ENCODE measurements around the gene NID1.

Gene NID1

DNA sequence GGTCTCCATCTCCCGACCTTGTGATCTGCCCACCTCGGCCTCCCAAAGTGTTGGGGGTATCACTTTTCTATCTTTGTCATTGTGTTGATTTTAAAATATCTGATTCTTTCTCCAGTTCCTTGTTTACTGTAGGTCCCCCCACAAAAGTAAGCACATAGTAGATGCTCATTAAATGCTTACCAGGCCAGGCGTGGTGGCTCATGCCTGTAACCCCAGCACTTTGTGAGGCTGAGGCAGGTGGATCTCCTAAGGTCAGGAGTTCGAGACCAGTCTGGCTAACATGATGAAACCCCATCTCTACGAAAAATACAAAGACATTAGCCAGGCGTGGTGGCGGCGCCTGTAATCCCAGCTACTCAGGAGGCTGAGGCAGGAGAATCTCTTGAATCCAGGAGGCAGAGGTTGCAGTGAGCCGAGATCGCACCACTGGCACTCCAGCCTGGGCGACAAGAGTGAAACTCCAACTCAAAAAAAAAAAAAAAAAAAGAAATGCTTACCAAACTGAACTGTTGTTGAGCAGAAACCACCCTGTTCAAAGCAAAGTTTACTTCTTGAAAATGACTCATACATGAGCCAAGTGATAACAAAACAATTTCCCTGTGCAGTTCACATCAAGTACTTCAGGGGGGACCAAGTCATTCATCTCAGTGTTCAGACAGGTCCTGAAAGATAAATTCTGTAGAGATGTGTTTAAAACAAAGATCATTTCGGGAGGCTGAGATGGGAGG lies 24.3 kb upstream of the NID1 start:
- TF ChIP-seq, protein P1, sequence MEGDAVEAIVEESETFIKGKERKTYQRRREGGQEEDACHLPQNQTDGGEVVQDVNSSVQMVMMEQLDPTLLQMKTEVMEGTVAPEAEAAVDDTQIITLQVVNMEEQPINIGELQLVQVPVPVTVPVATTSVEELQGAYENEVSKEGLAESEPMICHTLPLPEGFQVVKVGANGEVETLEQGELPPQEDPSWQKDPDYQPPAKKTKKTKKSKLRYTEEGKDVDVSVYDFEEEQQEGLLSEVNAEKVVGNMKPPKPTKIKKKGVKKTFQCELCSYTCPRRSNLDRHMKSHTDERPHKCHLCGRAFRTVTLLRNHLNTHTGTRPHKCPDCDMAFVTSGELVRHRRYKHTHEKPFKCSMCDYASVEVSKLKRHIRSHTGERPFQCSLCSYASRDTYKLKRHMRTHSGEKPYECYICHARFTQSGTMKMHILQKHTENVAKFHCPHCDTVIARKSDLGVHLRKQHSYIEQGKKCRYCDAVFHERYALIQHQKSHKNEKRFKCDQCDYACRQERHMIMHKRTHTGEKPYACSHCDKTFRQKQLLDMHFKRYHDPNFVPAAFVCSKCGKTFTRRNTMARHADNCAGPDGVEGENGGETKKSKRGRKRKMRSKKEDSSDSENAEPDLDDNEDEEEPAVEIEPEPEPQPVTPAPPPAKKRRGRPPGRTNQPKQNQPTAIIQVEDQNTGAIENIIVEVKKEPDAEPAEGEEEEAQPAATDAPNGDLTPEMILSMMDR (conservative IDR thresholded peaks at IDR 0.05; ENCODE audit: low read depth, low read length) = no peak
- H3K4me3 ChIP-seq (IDR thresholded peaks at IDR 0.05; ENCODE audit: insufficient read depth, low read depth, low read length) = no peak overlapping the region

DNA sequence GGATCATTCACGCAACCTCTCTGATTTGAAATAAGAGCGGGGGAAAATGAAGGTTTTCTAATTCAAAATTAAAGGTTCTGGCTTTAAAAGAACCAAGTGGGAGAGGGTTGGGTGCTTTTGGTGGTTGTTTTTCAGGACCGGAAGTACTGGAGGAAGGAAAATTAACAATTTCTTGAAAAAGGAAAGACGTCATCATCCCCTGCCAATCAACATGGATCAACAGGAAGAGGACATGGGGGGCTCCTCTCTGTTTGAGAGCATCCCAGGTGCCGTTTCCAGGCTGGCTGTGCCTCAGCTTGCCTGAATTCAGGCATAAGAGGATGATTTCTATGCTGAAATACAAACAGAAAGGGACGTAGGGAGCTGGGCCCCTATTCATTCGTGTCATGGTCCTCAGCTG lies 21.6 kb upstream of the NID1 start:
- Histone ChIP-seq H3K9ac (no peak overlapping the region), H3K27me3 (ENCODE audit: insufficient read depth, low read depth) (no peaks in the 10 kb centered on the region), H4K20me1 (ENCODE audit: insufficient read depth) (no peaks in the 10 kb centered on the region), H3K36me3 (ENCODE audit: insufficient read depth) (no peaks in the 10 kb centered on the region), H3K27ac (no peak overlapping the region), H3K4me1 (ENCODE audit: low read depth, poor library complexity, severe bottlenecking) (no peaks in the 10 kb centered on the region), H3K4me3 (IDR thresholded peaks at IDR 0.05; ENCODE audit: insufficient read depth, low read depth, low read length) (no peak overlapping the region), H2AFZ (ENCODE audit: low read depth) (no peak overlapping the region), H3K79me2 (ENCODE audit: insufficient read depth, low read depth) (no peaks in the 10 kb centered on the region), H3K4me2 (no peak overlapping the region)
- TF ChIP-seq, protein P1 (conservative IDR thresholded peaks at IDR 0.05; ENCODE audit: low read depth, low read length) = no peak

More for the DNA sequence above, 24.3 kb upstream of the NID1 start:
- Histone ChIP-seq H4K20me1 (ENCODE audit: insufficient read depth) (no peaks in the 10 kb centered on the region), H3K4me1 (ENCODE audit: low read depth, poor library complexity, severe bottlenecking) (no peaks in the 10 kb centered on the region), H3K9ac (no peak overlapping the region), H3K27ac (no peak overlapping the region), H3K36me3 (ENCODE audit: insufficient read depth) (no peaks in the 10 kb centered on the region), H3K4me2 (no peak overlapping the region), H3K27me3 (ENCODE audit: insufficient read depth, low read depth) (no peaks in the 10 kb centered on the region), H3K79me2 (ENCODE audit: insufficient read depth, low read depth) (no peaks in the 10 kb centered on the region), H2AFZ (ENCODE audit: low read depth) (no peak overlapping the region)

DNA sequence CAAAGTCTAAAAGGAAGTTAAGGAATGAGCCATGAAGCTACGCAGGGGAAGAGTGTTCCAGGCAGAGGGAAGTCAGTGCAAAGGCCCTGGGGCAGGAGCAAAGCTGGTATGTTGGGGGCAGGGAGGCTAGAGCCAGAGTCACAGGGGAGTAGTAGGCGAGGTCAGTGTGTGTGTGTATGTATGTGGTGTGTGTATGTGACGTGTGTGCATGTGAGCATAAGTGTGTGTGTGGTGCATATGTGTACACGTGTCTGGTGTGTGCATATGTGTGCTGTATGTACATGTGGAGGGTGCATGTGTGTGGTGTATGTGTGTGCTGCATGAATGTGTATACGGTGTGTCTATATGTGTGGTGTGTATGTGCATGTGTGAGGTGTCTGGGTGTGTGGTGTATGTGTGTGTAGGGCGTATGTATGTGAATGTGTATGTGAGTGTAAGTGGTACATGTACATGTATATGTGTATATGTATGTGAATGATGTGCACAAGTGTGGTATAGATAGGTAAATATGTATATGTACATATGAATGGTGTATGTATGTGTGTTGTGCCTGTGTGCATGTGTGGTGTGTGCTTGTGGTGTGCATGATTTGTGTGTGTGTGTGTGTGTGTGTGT lies 20.8 kb upstream of the NID1 start:
- no peaks in the 10 kb centered on the region for H3K36me3 ChIP-seq (ENCODE audit: insufficient read depth)
- H3K9ac ChIP-seq = no peak overlapping the region
- no peak overlapping the region for H3K27ac ChIP-seq
- no peaks in the 10 kb centered on the region for H3K27me3 ChIP-seq (ENCODE audit: insufficient read depth, low read depth)
- H3K4me2 ChIP-seq = no peak overlapping the region
- TF ChIP-seq, protein P1 (conservative IDR thresholded peaks at IDR 0.05; ENCODE audit: low read depth, low read length) = no peak
- no peaks in the 10 kb centered on the region for H4K20me1 ChIP-seq (ENCODE audit: insufficient read depth)
- no peak overlapping the region for H2AFZ ChIP-seq (ENCODE audit: low read depth)
- H3K4me1 ChIP-seq (ENCODE audit: low read depth, poor library complexity, severe bottlenecking) = no peaks in the 10 kb centered on the region
- H3K4me3 ChIP-seq (IDR thresholded peaks at IDR 0.05; ENCODE audit: insufficient read depth, low read depth, low read length) = no peak overlapping the region
- H3K79me2 ChIP-seq (ENCODE audit: insufficient read depth, low read depth) = no peaks in the 10 kb centered on the region

DNA sequence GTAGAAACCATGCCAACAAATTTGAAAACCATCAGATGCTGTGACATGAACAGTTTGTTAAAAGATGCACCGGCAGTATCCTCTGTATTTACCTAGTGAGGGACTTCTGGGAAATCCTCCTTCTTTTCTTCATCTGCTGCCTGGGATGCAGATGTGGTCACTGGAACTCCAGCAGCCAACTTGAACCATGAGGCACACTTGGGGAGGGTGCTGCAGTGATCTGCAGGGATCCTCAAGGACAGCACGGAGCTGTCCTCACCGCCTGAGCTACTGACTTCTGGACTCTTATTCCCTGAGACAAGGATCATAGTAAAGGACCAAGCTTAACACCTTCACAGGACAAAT lies 19.5 kb upstream of the NID1 start:
- no peak overlapping the region for H3K27ac ChIP-seq
- H3K4me2 ChIP-seq = no peak overlapping the region
- no peaks in the 10 kb centered on the region for H3K79me2 ChIP-seq (ENCODE audit: insufficient read depth, low read depth)
- H4K20me1 ChIP-seq (ENCODE audit: insufficient read depth) = no peaks in the 10 kb centered on the region
- H3K9ac ChIP-seq = no peak overlapping the region
- H2AFZ ChIP-seq (ENCODE audit: low read depth) = no peak overlapping the region
- TF ChIP-seq, protein P1 (conservative IDR thresholded peaks at IDR 0.05; ENCODE audit: low read depth, low read length) = no peak
- no peak overlapping the region for H3K4me3 ChIP-seq (IDR thresholded peaks at IDR 0.05; ENCODE audit: insufficient read depth, low read depth, low read length)
- no peaks in the 10 kb centered on the region for H3K27me3 ChIP-seq (ENCODE audit: insufficient read depth, low read depth)
- H3K36me3 ChIP-seq (ENCODE audit: insufficient read depth) = no peaks in the 10 kb centered on the region
- no peaks in the 10 kb centered on the region for H3K4me1 ChIP-seq (ENCODE audit: low read depth, poor library complexity, severe bottlenecking)
